GM11168 (cell line): ENCODE results near the gene GADD45G.

Source experiments
- in situ Hi-C: fragments of 300-500 bp; cut with MboI; formaldehyde crosslinking; loops from one replicate; pipeline ENCODE4 v1.12.0; 2022; ENCODE audit warnings: low sequenced_read_pairs; ENCODE audit not compliant: unreplicated experiment

GADD45G gene

GRCh38 chr9:89641980-89642379, 37.2 kb downstream of the GADD45G start:
- in situ Hi-C loops = no loop called here

- in situ Hi-C loops = no loop called here
These were observed 38.0 kb downstream of the GADD45G start for GRCh38 chr9:89642789-89643188.

- in situ Hi-C loops = no loop called here
These were observed 41.6 kb downstream of the GADD45G start for GRCh38 chr9:89646189-89646939.

GRCh38 chr9:89647366-89648128, 42.7 kb downstream of the GADD45G start:
- in situ Hi-C loops = no loop called here

GRCh38 chr9:89648247-89649000, 43.6 kb downstream of the GADD45G start:
- in situ Hi-C loops = no loop called here

- in situ Hi-C loops = no loop called here
These were observed 44.4 kb downstream of the GADD45G start for GRCh38 chr9:89649039-89649691.

GRCh38 chr9:89654025-89654662, 49.3 kb downstream of the GADD45G start:
- in situ Hi-C loops = no loop called here

GRCh38 chr9:89655056-89655989, 50.5 kb downstream of the GADD45G start:
- in situ Hi-C loops = no loop called here
